Bronchial epithelial cell (primary cell): ENCODE measurements around the gene KRT16. TPM values are rescaled to one million over a fixed set of nuclear protein-coding genes. Genes with fewer than 3 reads are reported as not detected.

Experiments
- DNase-seq: peaks from one replicate; pipeline ENCODE4 v3.0.0-alpha.2; 2010; ENCODE audit warnings: low read depth
- FAIRE-seq: peaks from 2 replicates; lab custom pipeline; 2011; peaks lifted over from hg19 to GRCh38; lab: Jason Lieb, UNC
- H3K27me3 ChIP-seq: 2 replicates; pipeline ENCODE4 v1.5.1; 2011; ENCODE audit warnings: low read length; ENCODE audit not compliant: control insufficient read depth, insufficient read depth
- H3K36me3 ChIP-seq: 2 replicates; pipeline ENCODE4 v1.5.1; 2011; ENCODE audit warnings: low read length; ENCODE audit not compliant: control insufficient read depth, insufficient read depth
- H3K4me3 ChIP-seq: 2 replicates; pipeline ENCODE4 v1.5.1; 2011; ENCODE audit warnings: mild to moderate bottlenecking, low read depth, low read length, control low read depth
- total RNA-seq: library from RNA; depleted of rRNA; stranded (reverse); fragments of >200 nt; gene quantifications from 2 replicates; pipeline ENCODE4 v1.2.1, GENCODE V29; 2014
- TF ChIP-seq, protein P1 (sequence below): IDR thresholded peaks from 2 replicates; pipeline ENCODE4 v1.5.1; 2011; ENCODE audit warnings: mild to moderate bottlenecking, moderate library complexity, low read length, control low read depth, inconsistent platforms; ENCODE audit not compliant: insufficient read depth, severe bottlenecking

The KRT16 gene
- total RNA-seq, 1 donor from 2014 or later, result 1,390 TPM

DNA sequence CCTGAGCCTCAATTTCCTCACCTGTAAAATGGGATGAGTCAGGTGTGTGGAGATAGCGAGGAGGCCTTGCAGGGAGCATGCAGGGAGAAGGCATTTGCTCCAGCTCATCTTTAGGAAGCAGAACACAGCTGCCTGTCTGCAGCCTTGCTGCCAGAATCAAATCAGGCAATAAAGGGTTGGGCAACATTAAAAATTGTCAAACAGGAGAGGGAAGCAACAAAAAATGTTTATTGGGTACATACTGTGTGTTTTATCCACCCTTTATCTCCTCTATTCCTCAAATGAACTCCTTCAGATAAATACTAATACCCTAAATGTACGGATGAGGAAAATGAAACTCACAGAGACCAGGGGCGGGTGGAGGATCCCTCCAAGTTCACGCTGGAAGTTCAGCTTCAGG is 12.2 kb downstream of the KRT16 start:
- Histone ChIP-seq H3K4me3 (no peak overlapping the region), H3K36me3 (no peaks in the 10 kb centered on the region), H3K27me3 (no peaks in the 10 kb centered on the region)
- no peak for FAIRE-seq
- TF ChIP-seq, protein P1, sequence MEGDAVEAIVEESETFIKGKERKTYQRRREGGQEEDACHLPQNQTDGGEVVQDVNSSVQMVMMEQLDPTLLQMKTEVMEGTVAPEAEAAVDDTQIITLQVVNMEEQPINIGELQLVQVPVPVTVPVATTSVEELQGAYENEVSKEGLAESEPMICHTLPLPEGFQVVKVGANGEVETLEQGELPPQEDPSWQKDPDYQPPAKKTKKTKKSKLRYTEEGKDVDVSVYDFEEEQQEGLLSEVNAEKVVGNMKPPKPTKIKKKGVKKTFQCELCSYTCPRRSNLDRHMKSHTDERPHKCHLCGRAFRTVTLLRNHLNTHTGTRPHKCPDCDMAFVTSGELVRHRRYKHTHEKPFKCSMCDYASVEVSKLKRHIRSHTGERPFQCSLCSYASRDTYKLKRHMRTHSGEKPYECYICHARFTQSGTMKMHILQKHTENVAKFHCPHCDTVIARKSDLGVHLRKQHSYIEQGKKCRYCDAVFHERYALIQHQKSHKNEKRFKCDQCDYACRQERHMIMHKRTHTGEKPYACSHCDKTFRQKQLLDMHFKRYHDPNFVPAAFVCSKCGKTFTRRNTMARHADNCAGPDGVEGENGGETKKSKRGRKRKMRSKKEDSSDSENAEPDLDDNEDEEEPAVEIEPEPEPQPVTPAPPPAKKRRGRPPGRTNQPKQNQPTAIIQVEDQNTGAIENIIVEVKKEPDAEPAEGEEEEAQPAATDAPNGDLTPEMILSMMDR, result no peak
- no peak for DNase-seq

DNA sequence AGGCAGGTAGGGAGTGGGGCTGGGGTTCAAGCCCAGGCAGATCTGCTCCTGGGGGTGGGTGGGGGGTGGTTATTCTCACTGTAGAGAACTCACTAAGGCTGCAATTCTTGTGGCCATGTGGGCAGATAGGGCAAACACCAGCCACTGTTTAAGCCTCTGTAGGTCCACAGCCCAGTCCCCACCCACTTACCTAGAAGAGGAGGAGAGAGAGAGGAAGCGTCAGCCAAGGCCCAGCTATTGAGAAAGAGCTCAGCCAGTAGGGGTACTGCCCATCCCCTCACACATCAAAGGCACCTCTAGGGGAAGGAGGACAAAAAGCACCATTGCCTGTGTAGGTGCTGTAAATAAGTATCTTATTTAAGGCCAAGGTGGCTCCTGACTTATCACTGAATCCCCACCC is 12.9 kb downstream of the KRT16 start:
- TF ChIP-seq, protein P1, result no peak
- FAIRE-seq (no peak), DNase-seq (no peak)
- Histone ChIP-seq H3K36me3 (no peaks in the 10 kb centered on the region), H3K4me3 (no peak overlapping the region), H3K27me3 (no peaks in the 10 kb centered on the region)

DNA sequence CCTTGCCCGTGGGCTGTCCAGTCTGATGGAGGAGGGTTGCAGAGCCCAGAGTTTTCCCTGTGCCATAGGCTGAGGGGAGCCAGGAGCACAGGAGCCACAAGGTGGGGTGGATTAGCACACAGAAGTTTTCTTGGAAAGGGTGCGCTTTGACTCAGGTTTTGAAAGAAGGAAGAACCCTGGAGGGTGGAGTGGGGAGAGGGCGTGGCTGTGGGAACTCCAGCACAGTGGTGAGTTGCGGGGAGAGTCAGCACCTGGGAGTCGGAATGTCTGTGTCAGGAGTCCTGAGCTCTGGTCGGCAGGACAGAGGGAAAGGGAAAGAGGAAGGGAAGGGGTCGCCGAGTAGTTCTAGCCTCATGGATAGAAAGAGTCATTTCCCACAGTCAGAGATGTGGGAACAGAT is 17.0 kb downstream of the KRT16 start:
- peak; percentile 13 for FAIRE-seq

DNA sequence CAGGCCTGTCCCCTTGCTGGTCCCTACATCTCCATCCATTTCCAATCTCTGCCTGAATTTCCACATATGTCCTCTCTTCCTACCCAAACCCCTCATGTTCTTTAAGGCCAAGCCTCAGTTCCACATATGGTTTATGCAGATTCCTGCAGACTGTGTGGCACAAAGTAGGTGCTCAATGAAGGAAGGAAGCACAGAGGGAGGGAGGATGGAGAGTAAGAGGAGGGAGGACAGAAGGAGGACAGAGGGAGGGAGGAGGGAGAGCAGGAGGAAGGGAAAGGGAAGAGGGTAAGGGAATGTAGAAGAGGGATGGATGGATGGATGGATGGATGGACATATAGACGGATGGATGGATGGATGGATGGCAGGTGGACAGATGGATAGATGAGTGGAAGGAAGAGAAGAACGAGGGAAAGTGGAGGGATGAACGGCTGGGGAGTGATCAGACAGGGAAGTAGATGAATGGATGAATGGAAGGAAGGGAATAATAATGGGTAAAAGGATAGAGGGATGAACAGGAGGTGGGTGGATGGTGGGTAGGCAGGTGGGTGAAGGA is 18.1 kb downstream of the KRT16 start:
- FAIRE-seq (no peak), DNase-seq (no peak)
- Histone ChIP-seq H3K4me3 (no peak overlapping the region), H3K36me3 (no peaks in the 10 kb centered on the region), H3K27me3 (no peaks in the 10 kb centered on the region)
- TF ChIP-seq, protein P1, result no peak

More for the DNA sequence above, 17.0 kb downstream of the KRT16 start:
- H3K4me3 ChIP-seq, result no peak overlapping the region
- DNase-seq, result peak; percentile 57
- TF ChIP-seq, protein P1, result no peak
- H3K36me3 ChIP-seq, result no peaks in the 10 kb centered on the region
- no peaks in the 10 kb centered on the region for H3K27me3 ChIP-seq

DNA sequence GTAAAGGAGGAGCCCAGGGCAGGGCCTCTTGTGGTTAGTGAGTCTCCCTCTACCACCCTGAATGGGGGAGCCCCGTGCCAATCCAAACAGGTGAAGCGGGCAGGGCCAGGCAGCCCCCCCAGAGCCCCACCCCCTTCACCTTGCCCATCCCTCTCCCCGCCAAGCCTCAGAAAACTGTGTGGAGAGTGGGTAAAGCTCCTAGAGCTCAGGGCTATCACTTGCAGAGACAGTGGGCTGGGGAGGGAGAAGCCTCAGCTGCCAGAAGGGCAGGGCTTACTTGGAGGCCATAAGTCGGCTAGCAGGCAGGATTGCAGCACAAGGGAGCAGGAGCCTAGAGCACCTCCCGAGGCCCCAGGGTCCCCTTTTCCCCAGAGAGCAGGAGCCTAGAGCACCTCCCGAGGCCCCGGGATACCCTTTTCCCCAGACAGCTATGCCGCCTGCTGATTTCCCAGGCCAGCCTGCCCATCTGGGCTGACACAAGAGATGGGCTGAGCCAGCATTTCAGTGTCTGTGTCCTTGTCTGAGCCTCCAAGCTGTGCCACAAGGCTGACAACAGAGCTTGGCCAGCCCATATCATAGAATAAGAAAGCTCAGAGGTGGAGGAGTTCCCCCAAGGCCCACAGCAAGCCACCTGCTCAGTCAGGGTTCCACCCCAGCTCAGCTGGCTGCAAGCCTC is 19.1 kb downstream of the KRT16 start:
- Histone ChIP-seq H3K36me3 (no peaks in the 10 kb centered on the region), H3K4me3 (no peak overlapping the region), H3K27me3 (no peaks in the 10 kb centered on the region)
- DNase-seq, result no peak
- TF ChIP-seq, protein P1, result no peak
- no peak for FAIRE-seq
